HFFc6 (cell line): ENCODE measurements around the gene USP48. TPM values are rescaled to one million over a fixed set of nuclear protein-coding genes. Genes with fewer than 3 reads are reported as not detected.

Experiments
- DNase-seq: peaks from one replicate; pipeline ENCODE4 v3.0.0-alpha.2; 2018
- H3K27ac Mint-ChIP-seq: 2 replicates; pipeline ENCODE4 v1.8.0; 2020; ENCODE audit warnings: mild to moderate bottlenecking, mixed read lengths
- H3K27me3 Mint-ChIP-seq: 2 replicates; pipeline ENCODE4 v1.8.0; 2021; ENCODE audit warnings: mild to moderate bottlenecking, moderate library complexity, mixed read lengths; ENCODE audit not compliant: insufficient read depth
- H3K36me3 Mint-ChIP-seq: 2 replicates; pipeline ENCODE4 v1.8.0; 2021; ENCODE audit warnings: low read depth, mixed read lengths
- H3K4me1 Mint-ChIP-seq: 2 replicates; pipeline ENCODE4 v1.8.0; 2020; ENCODE audit warnings: low read depth, mixed read lengths
- H3K4me3 Mint-ChIP-seq: 2 replicates; pipeline ENCODE4 v1.8.0; 2020; ENCODE audit warnings: mild to moderate bottlenecking, moderate library complexity, mixed read lengths
- H3K9me3 Mint-ChIP-seq: 2 replicates; pipeline ENCODE4 v1.8.0; 2020; ENCODE audit warnings: mild to moderate bottlenecking, mixed read lengths
- CTCF ChIP-seq: fragments of 200-600 bp; sonication (generic); IDR thresholded peaks from 2 replicates; pipeline ENCODE4 v1.5.0; 2021; ENCODE audit warnings: antibody characterized with exemption, mild to moderate bottlenecking
- total RNA-seq, 6 experiments: library from RNA; stranded (reverse); fragmentation: NEBNext Ultra II Directional; extraction: Animal tissue kit (Norgen Biotek cat#: 25700); gene quantifications; 2 replicates in 1 of 6; 3 replicates in 5 of 6; pipeline ENCODE4 v1.2.3, GENCODE V29; 2021

USP48 gene
- total RNA-seq, 6 experiments from 2014 or later = 45.0 to 54.2 (median 51.1) TPM

DNA sequence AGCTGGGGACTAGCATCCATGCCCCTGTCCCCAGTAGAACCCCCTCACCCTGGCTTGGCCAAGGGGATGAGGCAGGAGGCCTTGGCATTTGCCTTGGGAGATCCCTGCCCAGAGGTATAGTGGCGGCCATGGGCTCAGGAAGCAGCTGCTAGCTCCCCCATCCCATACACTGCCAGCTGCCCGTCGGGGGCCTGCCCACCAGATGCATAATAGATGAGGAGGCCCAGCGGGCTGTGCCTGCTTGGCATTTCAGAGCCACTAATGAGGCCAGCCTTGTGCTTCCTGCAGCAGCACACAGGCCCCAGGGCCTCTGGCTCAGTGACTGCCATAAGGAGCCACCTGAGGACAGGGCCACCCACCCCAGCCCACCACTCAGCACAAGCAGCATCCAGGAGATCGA, 137.4 kb downstream of the USP48 start:
- Mint-ChIP-seq H3K27me3 (peaks cover 26% of the 10 kb centered on the region), H3K4me1 (no peaks in the 10 kb centered on the region), H3K4me3 (no peak overlapping the region), H3K36me3 (no peaks in the 10 kb centered on the region), H3K27ac (no peak overlapping the region), H3K9me3 (no peaks in the 10 kb centered on the region)
- no peak for TF ChIP-seq CTCF
- DNase-seq = no peak

- H3K9me3 Mint-ChIP-seq = no peaks in the 10 kb centered on the region
- TF ChIP-seq CTCF = no peak
- H3K4me1 Mint-ChIP-seq = no peaks in the 10 kb centered on the region
- H3K36me3 Mint-ChIP-seq = no peaks in the 10 kb centered on the region
- H3K4me3 Mint-ChIP-seq = no peak overlapping the region
- H3K27ac Mint-ChIP-seq = no peak overlapping the region
- DNase-seq = no peak
- peaks cover 20% of the 10 kb centered on the region for H3K27me3 Mint-ChIP-seq
Measured at GRCh38 chr1:21644906-21645305, 138.0 kb downstream of the USP48 start.

GRCh38 chr1:21644348-21644747, 138.6 kb downstream of the USP48 start:
- Mint-ChIP-seq H3K27ac (no peak overlapping the region), H3K36me3 (no peaks in the 10 kb centered on the region), H3K27me3 (peaks cover 21% of the 10 kb centered on the region), H3K9me3 (no peaks in the 10 kb centered on the region), H3K4me3 (no peak overlapping the region), H3K4me1 (peaks cover 4% of the 10 kb centered on the region)
- no peak for TF ChIP-seq CTCF
- no peak for DNase-seq

DNA sequence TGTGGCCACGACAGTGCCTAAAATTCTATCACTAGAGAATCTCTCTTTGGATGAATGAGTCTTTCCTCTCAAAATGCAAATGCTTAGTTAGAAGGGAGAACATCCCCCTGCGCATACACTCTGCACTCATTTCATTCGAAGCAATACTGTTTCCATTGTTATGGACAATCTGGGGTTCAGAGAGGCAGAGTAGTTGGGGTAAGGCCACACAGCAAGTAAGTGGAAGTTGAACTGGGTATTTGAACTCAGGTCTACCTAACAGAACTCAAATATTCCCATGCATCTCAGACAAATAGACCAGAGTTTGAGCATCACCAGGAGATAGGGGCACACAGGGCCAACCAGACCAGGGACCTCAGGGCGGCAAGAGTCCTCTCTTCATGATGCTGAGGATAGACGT, 139.3 kb downstream of the USP48 start:
- no peak for TF ChIP-seq CTCF
- no peak for DNase-seq
- H3K9me3 Mint-ChIP-seq = no peaks in the 10 kb centered on the region
- no peak overlapping the region for H3K4me3 Mint-ChIP-seq
- H3K27ac Mint-ChIP-seq = no peak overlapping the region
- no peaks in the 10 kb centered on the region for H3K36me3 Mint-ChIP-seq
- H3K4me1 Mint-ChIP-seq = peaks cover 11% of the 10 kb centered on the region
- peaks cover 19% of the 10 kb centered on the region for H3K27me3 Mint-ChIP-seq

DNA sequence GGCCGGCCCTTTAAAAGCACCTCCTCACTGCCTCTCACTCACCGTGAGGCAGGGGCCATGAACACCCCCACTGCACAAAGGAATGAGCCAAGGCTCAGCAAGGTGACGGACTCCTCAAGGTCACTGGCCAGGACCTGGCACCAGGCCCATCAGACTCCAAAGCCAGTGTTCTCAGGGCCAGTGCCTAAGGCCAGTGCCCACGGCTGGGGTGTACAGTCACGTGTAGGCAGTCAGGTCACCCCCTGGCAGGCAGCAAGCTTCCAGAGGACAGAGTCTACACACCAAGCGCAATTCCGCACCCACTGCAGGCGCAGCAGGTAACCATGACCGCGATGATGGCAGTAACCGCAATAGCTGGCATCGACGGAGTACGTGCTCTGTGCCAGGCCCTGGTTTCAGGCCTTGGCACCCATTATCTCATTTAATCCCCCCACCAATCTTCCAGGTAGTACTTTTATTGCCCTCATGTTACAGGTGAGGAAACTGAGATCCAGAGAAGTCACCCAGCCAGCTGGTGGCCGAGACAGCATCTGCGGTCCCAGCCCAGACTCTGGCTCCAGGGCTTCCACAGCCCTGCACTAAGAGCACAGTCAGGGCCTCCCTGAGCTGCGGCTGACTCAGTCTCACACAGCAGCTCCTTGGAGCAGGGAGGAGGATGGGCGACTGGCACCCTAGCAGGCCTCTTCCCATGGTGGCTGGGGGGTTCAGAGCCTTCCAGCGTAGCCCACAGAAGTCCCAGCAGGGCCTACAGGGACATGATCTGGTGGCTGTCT, 140.8 kb downstream of the USP48 start:
- no peak overlapping the region for H3K4me3 Mint-ChIP-seq
- peaks cover 14% of the 10 kb centered on the region for H3K4me1 Mint-ChIP-seq
- peaks cover 22% of the 10 kb centered on the region for H3K27me3 Mint-ChIP-seq
- H3K36me3 Mint-ChIP-seq = no peaks in the 10 kb centered on the region
- no peak overlapping the region for H3K27ac Mint-ChIP-seq
- no peaks in the 10 kb centered on the region for H3K9me3 Mint-ChIP-seq
- TF ChIP-seq CTCF = no peak
- no peak for DNase-seq
